GM23248 (cell line): ENCODE measurements around the gene SUSD3.

Experiments
- EZH2 ChIP-seq: fragments of 200-600 bp; sonication (generic); IDR thresholded peaks from 2 replicates; pipeline ENCODE4 v1.6.1; 2018; ENCODE audit warnings: antibody characterized with exemption, mild to moderate bottlenecking; ENCODE audit not compliant: insufficient read depth, poor library complexity, severe bottlenecking
- EZH2phosphoT487 ChIP-seq: fragments of 200-600 bp; sonication (generic); IDR thresholded peaks from 2 replicates; pipeline ENCODE4 v1.6.1; 2018; ENCODE audit warnings: antibody characterized with exemption, moderate library complexity, mild to moderate bottlenecking, low read depth; ENCODE audit not compliant: insufficient read depth

GRCh38 chr9:93026640-93027039, 31.9 kb upstream of the SUSD3 start:
- TF ChIP-seq EZH2 (no peak), EZH2phosphoT487 (no peak)
